ENCODE measurements around the gene TEX14. TPM values are rescaled to one million over a fixed set of nuclear protein-coding genes. Genes with fewer than 3 reads are reported as not detected.

The TEX14 gene
- polyA plus RNA-seq, 4 donors, result 0.03 to 0.41 TPM; not detected in 2

- Histone ChIP-seq H3K36me3 (ENCODE audit: control insufficient read depth in 3 of 3, insufficient read depth in 2 of 3, low read depth in 1 of 3, low read length in 3 of 3) (no peaks in the 10 kb centered on the region), H3K27me3 (ENCODE audit: control insufficient read depth in 3 of 3, insufficient read depth in 3 of 3, low read length in 3 of 3) (no peaks in the 10 kb centered on the region), H3K27ac (ENCODE audit: low read depth in 1 of 3, low read length in 2 of 3) (no peak overlapping the region), H3K4me1 (ENCODE audit: control insufficient read depth in 3 of 3, insufficient read depth in 2 of 3, low read depth in 1 of 3, low read length in 2 of 3) (no peaks in the 10 kb centered on the region), H3K4me3 (ENCODE audit: low read depth in 1 of 3, low read length in 3 of 3) (no peak overlapping the region), H3K9me3 (ENCODE audit: control insufficient read depth in 2 of 2, insufficient read depth in 1 of 2, low read depth in 1 of 2, low read length in 1 of 2) (no peaks in the 10 kb centered on the region)
- 79 to 84% (median 83%) methylated on average over 5 of the region's 5 CpGs for WGBS, 3 donors
- no peak for DNase-seq
- FAIRE-seq, result no peak
Observed at GRCh38 chr17:58595194-58595792, 96.6 kb downstream of the TEX14 start.

- 87 to 100% (median 93%) methylated on average over 1 of the region's 1 CpG for WGBS, 3 donors
- no peak overlapping the region for H3K27ac ChIP-seq (ENCODE audit: low read depth in 1 of 3, low read length in 2 of 3)
- no peak for FAIRE-seq
Observed at GRCh38 chr17:58593123-58593522, 98.7 kb downstream of the TEX14 start.

GRCh38 chr17:58591455-58591854 lies 100.4 kb downstream of the TEX14 start:
- Histone ChIP-seq H3K9me3 (ENCODE audit: control insufficient read depth in 2 of 2, insufficient read depth in 1 of 2, low read depth in 1 of 2, low read length in 1 of 2) (no peaks in the 10 kb centered on the region), H3K36me3 (ENCODE audit: control insufficient read depth in 3 of 3, insufficient read depth in 2 of 3, low read depth in 1 of 3, low read length in 3 of 3) (no peaks in the 10 kb centered on the region), H3K27me3 (ENCODE audit: control insufficient read depth in 3 of 3, insufficient read depth in 3 of 3, low read length in 3 of 3) (no peaks in the 10 kb centered on the region), H3K4me3 (ENCODE audit: low read depth in 1 of 3, low read length in 3 of 3) (no peak overlapping the region), H3K4me1 (ENCODE audit: control insufficient read depth in 3 of 3, insufficient read depth in 2 of 3, low read depth in 1 of 3, low read length in 2 of 3) (no peaks in the 10 kb centered on the region), H3K27ac (ENCODE audit: low read depth in 1 of 3, low read length in 2 of 3) (no peak overlapping the region)
- no peak for DNase-seq
- 77 to 88% (median 86%) methylated on average over 6 of the region's 6 CpGs for WGBS, 3 donors
- no peak for FAIRE-seq

More at GRCh38 chr17:58593123-58593522, 98.7 kb downstream of the TEX14 start:
- no peak overlapping the region for H3K4me3 ChIP-seq (ENCODE audit: low read depth in 1 of 3, low read length in 3 of 3)
- no peaks in the 10 kb centered on the region for H3K36me3 ChIP-seq (ENCODE audit: control insufficient read depth in 3 of 3, insufficient read depth in 2 of 3, low read depth in 1 of 3, low read length in 3 of 3)
- no peaks in the 10 kb centered on the region for H3K9me3 ChIP-seq (ENCODE audit: control insufficient read depth in 2 of 2, insufficient read depth in 1 of 2, low read depth in 1 of 2, low read length in 1 of 2)
- no peak for DNase-seq
- no peaks in the 10 kb centered on the region for H3K4me1 ChIP-seq (ENCODE audit: control insufficient read depth in 3 of 3, insufficient read depth in 2 of 3, low read depth in 1 of 3, low read length in 2 of 3)
- H3K27me3 ChIP-seq (ENCODE audit: control insufficient read depth in 3 of 3, insufficient read depth in 3 of 3, low read length in 3 of 3), result no peaks in the 10 kb centered on the region

GRCh38 chr17:58590377-58590776 lies 101.5 kb downstream of the TEX14 start:
- H3K36me3 ChIP-seq (ENCODE audit: control insufficient read depth in 3 of 3, insufficient read depth in 2 of 3, low read depth in 1 of 3, low read length in 3 of 3), result no peaks in the 10 kb centered on the region
- no peaks in the 10 kb centered on the region for H3K9me3 ChIP-seq (ENCODE audit: control insufficient read depth in 2 of 2, insufficient read depth in 1 of 2, low read depth in 1 of 2, low read length in 1 of 2)
- WGBS, 3 donors, result 69 to 81% (median 75%) methylated on average over 2 of the region's 2 CpGs
- no peak for FAIRE-seq
- H3K4me1 ChIP-seq (ENCODE audit: control insufficient read depth in 3 of 3, insufficient read depth in 2 of 3, low read depth in 1 of 3, low read length in 2 of 3), result no peaks in the 10 kb centered on the region
- H3K27ac ChIP-seq (ENCODE audit: low read depth in 1 of 3, low read length in 2 of 3), result no peak overlapping the region
- H3K27me3 ChIP-seq (ENCODE audit: control insufficient read depth in 3 of 3, insufficient read depth in 3 of 3, low read length in 3 of 3), result no peaks in the 10 kb centered on the region
- no peak for DNase-seq
- no peak overlapping the region for H3K4me3 ChIP-seq (ENCODE audit: low read depth in 1 of 3, low read length in 3 of 3)

GRCh38 chr17:58587713-58588117 lies 104.1 kb downstream of the TEX14 start:
- no peak for FAIRE-seq
- DNase-seq, result peak; percentile 55 to 71
- no peaks in the 10 kb centered on the region for H3K36me3 ChIP-seq (ENCODE audit: control insufficient read depth in 3 of 3, insufficient read depth in 2 of 3, low read depth in 1 of 3, low read length in 3 of 3)
- no peak overlapping the region for H3K27ac ChIP-seq (ENCODE audit: low read depth in 1 of 3, low read length in 2 of 3)
- 0 to 5% (median 0%) methylated on average over 2 of the region's 2 CpGs for WGBS, 3 donors
- no peaks in the 10 kb centered on the region for H3K4me1 ChIP-seq (ENCODE audit: control insufficient read depth in 3 of 3, insufficient read depth in 2 of 3, low read depth in 1 of 3, low read length in 2 of 3)
- H3K27me3 ChIP-seq (ENCODE audit: control insufficient read depth in 3 of 3, insufficient read depth in 3 of 3, low read length in 3 of 3), result peaks cover 0 to 4% (median 0%) of the 10 kb centered on the region in 3 donors
- no peaks in the 10 kb centered on the region for H3K9me3 ChIP-seq (ENCODE audit: control insufficient read depth in 2 of 2, insufficient read depth in 1 of 2, low read depth in 1 of 2, low read length in 1 of 2)
- H3K4me3 ChIP-seq (ENCODE audit: low read depth in 1 of 3, low read length in 3 of 3), result no peak overlapping the region

GRCh38 chr17:58586009-58586644 lies 105.7 kb downstream of the TEX14 start:
- no peak for FAIRE-seq
- Histone ChIP-seq H3K4me1 (ENCODE audit: control insufficient read depth in 3 of 3, insufficient read depth in 2 of 3, low read depth in 1 of 3, low read length in 2 of 3) (no peaks in the 10 kb centered on the region), H3K9me3 (ENCODE audit: control insufficient read depth in 2 of 2, insufficient read depth in 1 of 2, low read depth in 1 of 2, low read length in 1 of 2) (no peaks in the 10 kb centered on the region), H3K27me3 (ENCODE audit: control insufficient read depth in 3 of 3, insufficient read depth in 3 of 3, low read length in 3 of 3) (peaks cover 0 to 4% (median 0%) of the 10 kb centered on the region in 3 donors), H3K27ac (ENCODE audit: low read depth in 1 of 3, low read length in 2 of 3) (no peak overlapping the region), H3K4me3 (ENCODE audit: low read depth in 1 of 3, low read length in 3 of 3) (no peak overlapping the region), H3K36me3 (ENCODE audit: control insufficient read depth in 3 of 3, insufficient read depth in 2 of 3, low read depth in 1 of 3, low read length in 3 of 3) (no peaks in the 10 kb centered on the region)
- DNase-seq, result no peak
- WGBS, 3 donors, result 57 to 81% (median 70%) methylated on average over 1 of the region's 1 CpG

GRCh38 chr17:58585554-58585953 lies 106.3 kb downstream of the TEX14 start:
- 78 to 82% (median 79%) methylated on average over 10 of the region's 10 CpGs for WGBS, 3 donors
- Histone ChIP-seq H3K27ac (ENCODE audit: low read depth in 1 of 3, low read length in 2 of 3) (no peak overlapping the region), H3K4me1 (ENCODE audit: control insufficient read depth in 3 of 3, insufficient read depth in 2 of 3, low read depth in 1 of 3, low read length in 2 of 3) (no peaks in the 10 kb centered on the region), H3K36me3 (ENCODE audit: control insufficient read depth in 3 of 3, insufficient read depth in 2 of 3, low read depth in 1 of 3, low read length in 3 of 3) (no peaks in the 10 kb centered on the region), H3K9me3 (ENCODE audit: control insufficient read depth in 2 of 2, insufficient read depth in 1 of 2, low read depth in 1 of 2, low read length in 1 of 2) (no peaks in the 10 kb centered on the region), H3K27me3 (ENCODE audit: control insufficient read depth in 3 of 3, insufficient read depth in 3 of 3, low read length in 3 of 3) (peaks cover 0 to 4% (median 0%) of the 10 kb centered on the region in 3 donors), H3K4me3 (ENCODE audit: low read depth in 1 of 3, low read length in 3 of 3) (no peak overlapping the region)
- no peak for FAIRE-seq
- DNase-seq, result no peak

- WGBS, 3 donors, result 81 to 84% (median 84%) methylated on average over 5 of the region's 5 CpGs
- no peak overlapping the region for H3K4me3 ChIP-seq (ENCODE audit: low read depth in 1 of 3, low read length in 3 of 3)
- DNase-seq (no peak), FAIRE-seq (no peak)
- peaks cover 0 to 7% (median 0%) of the 10 kb centered on the region in 3 donors for H3K27me3 ChIP-seq (ENCODE audit: control insufficient read depth in 3 of 3, insufficient read depth in 3 of 3, low read length in 3 of 3)
- no peaks in the 10 kb centered on the region for H3K36me3 ChIP-seq (ENCODE audit: control insufficient read depth in 3 of 3, insufficient read depth in 2 of 3, low read depth in 1 of 3, low read length in 3 of 3)
- no peaks in the 10 kb centered on the region for H3K4me1 ChIP-seq (ENCODE audit: control insufficient read depth in 3 of 3, insufficient read depth in 2 of 3, low read depth in 1 of 3, low read length in 2 of 3)
- no peak overlapping the region for H3K27ac ChIP-seq (ENCODE audit: low read depth in 1 of 3, low read length in 2 of 3)
- H3K9me3 ChIP-seq (ENCODE audit: control insufficient read depth in 2 of 2, insufficient read depth in 1 of 2, low read depth in 1 of 2, low read length in 1 of 2), result no peaks in the 10 kb centered on the region
Observed at GRCh38 chr17:58583486-58583885, 108.4 kb downstream of the TEX14 start.
